HG03571 (cell line): ENCODE measurements around the gene MYO1F.

Experiments used
- ATAC-seq: cut with Tn5 transposase; IDR thresholded peaks from one replicate; pipeline ENCODE4 v1.9.1; 2021; ENCODE audit not compliant: unreplicated experiment

Gene MYO1F

DNA sequence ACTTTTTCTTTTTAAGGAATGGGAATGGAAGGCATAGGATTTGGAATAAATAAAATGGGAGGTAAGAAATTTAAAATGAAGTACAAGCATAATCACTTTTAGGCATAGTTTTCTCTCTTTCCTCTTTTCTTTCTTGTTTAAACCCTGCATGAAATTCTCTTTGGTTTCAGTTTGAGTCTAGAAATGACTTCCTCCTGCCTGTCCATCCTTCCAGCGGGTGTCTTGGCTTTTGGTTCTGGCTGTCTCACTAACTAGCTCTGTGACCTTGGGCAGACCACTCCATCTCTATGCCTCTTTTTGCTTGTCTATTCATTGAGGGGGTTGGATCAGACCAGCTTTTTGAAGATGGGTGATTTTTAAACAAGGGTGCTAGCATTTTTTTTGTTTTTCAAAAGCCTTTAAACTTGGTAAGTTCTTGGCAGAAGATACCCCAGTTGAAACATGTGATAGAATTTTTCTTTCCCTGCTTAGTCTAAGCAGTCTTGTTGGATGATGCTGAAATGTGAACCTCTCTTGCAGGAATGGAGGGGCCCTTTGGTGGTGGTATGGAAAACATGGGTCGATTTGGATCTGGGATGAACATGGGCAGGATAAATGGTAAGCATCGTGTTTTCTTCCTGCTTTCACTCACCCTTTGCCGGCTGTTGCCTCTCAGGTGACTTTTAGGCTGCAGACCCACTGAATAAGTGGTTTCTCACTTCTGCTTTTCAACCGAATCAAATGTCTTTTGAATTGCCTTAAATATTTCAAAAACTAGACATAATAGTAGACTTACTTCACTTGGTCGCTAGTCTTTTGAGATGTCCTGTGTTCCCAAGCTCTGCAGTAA, 103.4 kb downstream of the MYO1F start:
- peak; percentile 53 for ATAC-seq
